Vagina (tissue), 2 donors: ENCODE data around the gene EFTUD2. TPM values are rescaled to one million over a fixed set of nuclear protein-coding genes. Genes with fewer than 3 reads are reported as not detected.

Experiments
- DNase-seq, 2 donors: peaks; one replicate each; pipeline ENCODE4 v3.0.0-alpha.2; 2017; ENCODE audit errors: extremely low spot score in 2 of 2
- H3K27ac ChIP-seq: fragments of 200-600 bp; sonication (generic); one replicate; pipeline ENCODE4 v1.5.1; 2019
- H3K27me3 ChIP-seq: fragments of 200-600 bp; sonication (generic); one replicate; pipeline ENCODE4 v1.5.1; 2019
- H3K36me3 ChIP-seq, 2 donors: fragments of 200-600 bp; sonication (generic); one replicate each; pipeline ENCODE4 v1.5.1; 2017 to 2019
- H3K4me1 ChIP-seq: fragments of 200-600 bp; sonication (generic); one replicate; pipeline ENCODE4 v1.5.1; 2019
- H3K4me3 ChIP-seq, 2 donors: fragments of 200-600 bp; sonication (generic); 1 replicate in 1 of 2; 2 replicates in 1 of 2; pipeline ENCODE4 v1.5.1; 2016 to 2019
- H3K9me3 ChIP-seq: fragments of 200-600 bp; sonication (generic); one replicate; pipeline ENCODE4 v1.5.1; 2019
- POLR2A ChIP-seq, 2 donors: fragments of 450-650 bp; IDR thresholded peaks; one replicate each; pipeline ENCODE4 v1.6.1; 2017; ENCODE audit warnings: antibody characterized with exemption in 2 of 2, mild to moderate bottlenecking in 2 of 2, moderate library complexity in 2 of 2
- POLR2AphosphoS5 ChIP-seq, 2 donors: sonication (generic); formaldehyde crosslinking; IDR thresholded peaks; one replicate each; pipeline ENCODE4 v1.9.0; 2017; ENCODE audit warnings: antibody characterized with exemption in 2 of 2, mild to moderate bottlenecking in 2 of 2, low read depth in 1 of 2; ENCODE audit not compliant: insufficient read depth in 1 of 2
- intact Hi-C: fragments of 100-400 bp; cut with DNase I; formaldehyde crosslinking; loops from one replicate; pipeline ENCODE4 v1.15.1; 2023
- total RNA-seq: library from RNA; depleted of rRNA; stranded (reverse); fragments of >200 nt; gene quantifications from one replicate; pipeline ENCODE4 v1.2.3, GENCODE V29; 2016
- TF ChIP-seq, protein P1 (sequence below), 3 experiments: fragments of 450-650 bp in 2 of 3; fragments of 200-600 bp in 1 of 3; sonication (generic) in 1 of 3; IDR thresholded peaks; one replicate each; pipeline ENCODE4 v1.5.1; 2017 to 2019; ENCODE audit warnings: antibody characterized with exemption in 3 of 3, mild to moderate bottlenecking in 2 of 3, moderate library complexity in 2 of 3

The EFTUD2 gene
- total RNA-seq, 1 donor from 2014 or later: 55.5 TPM

- intact Hi-C loops: no loop called here
- no peak for DNase-seq
- no peaks in the 10 kb centered on the region for H3K36me3 ChIP-seq
- no peak for TF ChIP-seq POLR2A (IDR thresholded peaks at IDR 0.05)
- TF ChIP-seq, protein P1, sequence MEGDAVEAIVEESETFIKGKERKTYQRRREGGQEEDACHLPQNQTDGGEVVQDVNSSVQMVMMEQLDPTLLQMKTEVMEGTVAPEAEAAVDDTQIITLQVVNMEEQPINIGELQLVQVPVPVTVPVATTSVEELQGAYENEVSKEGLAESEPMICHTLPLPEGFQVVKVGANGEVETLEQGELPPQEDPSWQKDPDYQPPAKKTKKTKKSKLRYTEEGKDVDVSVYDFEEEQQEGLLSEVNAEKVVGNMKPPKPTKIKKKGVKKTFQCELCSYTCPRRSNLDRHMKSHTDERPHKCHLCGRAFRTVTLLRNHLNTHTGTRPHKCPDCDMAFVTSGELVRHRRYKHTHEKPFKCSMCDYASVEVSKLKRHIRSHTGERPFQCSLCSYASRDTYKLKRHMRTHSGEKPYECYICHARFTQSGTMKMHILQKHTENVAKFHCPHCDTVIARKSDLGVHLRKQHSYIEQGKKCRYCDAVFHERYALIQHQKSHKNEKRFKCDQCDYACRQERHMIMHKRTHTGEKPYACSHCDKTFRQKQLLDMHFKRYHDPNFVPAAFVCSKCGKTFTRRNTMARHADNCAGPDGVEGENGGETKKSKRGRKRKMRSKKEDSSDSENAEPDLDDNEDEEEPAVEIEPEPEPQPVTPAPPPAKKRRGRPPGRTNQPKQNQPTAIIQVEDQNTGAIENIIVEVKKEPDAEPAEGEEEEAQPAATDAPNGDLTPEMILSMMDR (IDR thresholded peaks at IDR 0.05): no peak
- no peak for TF ChIP-seq POLR2AphosphoS5 (IDR thresholded peaks at IDR 0.05; ENCODE audit: insufficient read depth in 1 of 2, low read depth in 1 of 2)
- H3K27ac ChIP-seq: no peak overlapping the region
- H3K4me3 ChIP-seq: no peak overlapping the region
- no peaks in the 10 kb centered on the region for H3K4me1 ChIP-seq
- no peaks in the 10 kb centered on the region for H3K9me3 ChIP-seq
- H3K27me3 ChIP-seq: no peaks in the 10 kb centered on the region
Observed at GRCh38 chr17:44933824-44934744, 34.8 kb upstream of the EFTUD2 start.

GRCh38 chr17:44932787-44933097, 33.5 kb upstream of the EFTUD2 start:
- TF ChIP-seq, protein P1 (IDR thresholded peaks at IDR 0.05): no peak
- TF ChIP-seq POLR2A (IDR thresholded peaks at IDR 0.05) (no peak), POLR2AphosphoS5 (IDR thresholded peaks at IDR 0.05; ENCODE audit: insufficient read depth in 1 of 2, low read depth in 1 of 2) (no peak)
- no peak for DNase-seq
- Histone ChIP-seq H3K4me1 (no peaks in the 10 kb centered on the region), H3K9me3 (no peaks in the 10 kb centered on the region), H3K4me3 (no peak overlapping the region), H3K36me3 (no peaks in the 10 kb centered on the region), H3K27ac (no peak overlapping the region), H3K27me3 (no peaks in the 10 kb centered on the region)
- intact Hi-C loops: no loop called here

GRCh38 chr17:44932096-44932786, 33.0 kb upstream of the EFTUD2 start:
- no peak for DNase-seq
- H3K4me1 ChIP-seq: no peaks in the 10 kb centered on the region
- H3K27ac ChIP-seq: no peak overlapping the region
- H3K9me3 ChIP-seq: no peaks in the 10 kb centered on the region
- no peak overlapping the region for H3K4me3 ChIP-seq
- H3K27me3 ChIP-seq: no peaks in the 10 kb centered on the region
- H3K36me3 ChIP-seq: no peaks in the 10 kb centered on the region
- intact Hi-C loops: no loop called here
- TF ChIP-seq, protein P1 (IDR thresholded peaks at IDR 0.05): no peak
- no peak for TF ChIP-seq POLR2AphosphoS5 (IDR thresholded peaks at IDR 0.05; ENCODE audit: insufficient read depth in 1 of 2, low read depth in 1 of 2)
- no peak for TF ChIP-seq POLR2A (IDR thresholded peaks at IDR 0.05)

GRCh38 chr17:44931376-44931775, 32.1 kb upstream of the EFTUD2 start:
- Histone ChIP-seq H3K27ac (no peak overlapping the region), H3K4me3 (no peak overlapping the region), H3K36me3 (no peaks in the 10 kb centered on the region), H3K9me3 (no peaks in the 10 kb centered on the region), H3K4me1 (no peaks in the 10 kb centered on the region), H3K27me3 (no peaks in the 10 kb centered on the region)
- intact Hi-C loops: no loop called here
- no peak for DNase-seq
- TF ChIP-seq, protein P1 (IDR thresholded peaks at IDR 0.05): no peak
- no peak for TF ChIP-seq POLR2A (IDR thresholded peaks at IDR 0.05)
- TF ChIP-seq POLR2AphosphoS5 (IDR thresholded peaks at IDR 0.05; ENCODE audit: insufficient read depth in 1 of 2, low read depth in 1 of 2): no peak

DNA sequence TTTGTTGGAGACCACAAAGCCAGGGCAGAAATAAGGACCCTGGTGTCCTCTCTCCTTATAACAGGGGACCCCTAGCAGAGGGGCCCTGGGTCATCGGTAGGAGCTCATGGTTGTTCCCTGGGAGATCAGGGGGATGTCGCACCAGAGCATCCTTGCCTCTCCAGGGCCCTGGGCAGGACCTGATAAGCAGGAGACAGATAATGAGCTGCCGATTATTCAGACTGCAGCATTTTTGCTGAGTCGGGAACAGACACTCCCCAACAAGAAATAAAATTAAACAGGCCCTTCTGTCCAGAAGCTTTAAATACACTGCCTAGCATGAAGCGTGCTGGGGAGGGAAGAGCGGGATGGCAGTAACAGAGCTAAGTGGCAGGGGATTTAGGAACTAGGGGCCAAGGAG, 31.4 kb upstream of the EFTUD2 start:
- Histone ChIP-seq H3K27me3 (no peaks in the 10 kb centered on the region), H3K9me3 (no peaks in the 10 kb centered on the region), H3K4me1 (no peaks in the 10 kb centered on the region), H3K27ac (no peak overlapping the region), H3K4me3 (no peak overlapping the region), H3K36me3 (no peaks in the 10 kb centered on the region)
- TF ChIP-seq POLR2A (IDR thresholded peaks at IDR 0.05) (no peak), POLR2AphosphoS5 (IDR thresholded peaks at IDR 0.05; ENCODE audit: insufficient read depth in 1 of 2, low read depth in 1 of 2) (no peak)
- TF ChIP-seq, protein P1 (IDR thresholded peaks at IDR 0.05): no peak
- DNase-seq: no peak
- intact Hi-C loops: no loop called here
